HL-60/S4 treated with phorbol 12-myristate 13-acetate at 8.2 ng/mL for 4 days and 3 days (cell line): ENCODE measurements around the gene ARMH2.

Experiments
- in situ Hi-C: fragments of 300-500 bp; cut with MboI; formaldehyde crosslinking; loops from 2 replicates; pipeline ENCODE4 v1.15.0; 2022; ENCODE audit warnings: low sequenced_read_pairs

ARMH2 gene

DNA sequence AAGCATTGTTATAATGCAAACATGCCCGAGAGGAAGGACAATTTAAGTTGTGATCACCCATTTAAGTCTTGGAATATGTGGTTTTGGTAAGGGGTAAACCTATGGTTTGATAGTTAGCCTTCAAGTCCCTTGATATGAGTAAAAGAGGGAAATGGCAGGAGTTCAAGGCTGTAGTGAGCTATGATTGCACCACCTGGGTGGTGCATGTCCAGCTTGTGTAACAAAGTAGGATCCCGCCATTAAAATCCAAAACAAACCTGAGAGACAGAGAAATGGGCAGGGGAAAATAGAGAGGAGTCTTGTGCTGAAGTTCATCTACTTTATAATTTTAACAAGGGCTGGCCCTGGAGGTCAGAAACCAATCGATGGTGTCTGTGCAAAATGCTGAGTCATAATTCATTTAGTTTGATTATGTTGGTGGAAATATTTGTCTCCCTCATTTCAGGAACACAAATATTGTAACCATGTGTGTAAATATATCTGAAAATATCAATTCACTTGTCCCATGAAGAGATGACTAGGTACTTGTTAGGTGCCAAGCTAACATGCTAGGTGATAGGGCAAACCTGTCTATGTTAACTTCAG is 23.2 kb upstream of the ARMH2 start:
- in situ Hi-C loops: no loop called here

DNA sequence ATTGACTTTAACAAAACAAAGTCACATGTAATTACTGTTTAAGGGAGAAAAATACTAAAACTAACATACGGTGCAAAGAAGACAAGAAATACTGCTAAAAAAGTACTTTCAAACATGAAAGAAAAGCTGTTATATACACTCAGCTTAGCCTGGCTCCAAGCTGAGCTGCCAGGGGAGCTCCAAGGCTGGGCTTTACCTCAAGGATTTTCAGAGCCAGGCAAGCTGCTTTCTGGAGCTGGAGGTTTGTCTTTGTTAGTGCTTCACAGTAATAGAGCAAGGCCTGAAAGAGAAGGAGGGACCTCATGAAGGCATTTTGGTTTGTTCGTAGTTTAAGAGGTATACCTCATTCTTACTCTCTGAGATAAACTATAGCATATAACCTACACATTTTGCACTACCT is 19.6 kb upstream of the ARMH2 start:
- in situ Hi-C loops: no loop called here

DNA sequence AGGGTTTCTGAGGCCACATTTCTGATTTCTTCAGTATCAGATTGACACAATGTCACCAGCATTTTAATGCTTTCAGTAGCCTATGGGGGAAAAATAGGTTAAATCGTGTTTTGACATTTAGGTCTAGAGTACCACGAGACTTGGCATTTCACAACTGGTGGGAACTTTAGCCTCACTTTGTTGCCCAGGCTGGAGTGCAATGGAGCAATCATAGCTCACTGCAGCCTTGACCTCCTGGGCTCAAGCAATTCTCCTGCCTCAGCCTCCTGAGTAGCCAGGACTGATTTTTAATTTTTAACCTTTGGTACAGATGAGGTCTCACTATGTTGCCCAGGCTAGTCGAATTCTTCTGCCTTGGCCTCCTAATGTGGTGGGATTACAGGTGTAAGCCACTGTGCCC is 11.0 kb upstream of the ARMH2 start:
- in situ Hi-C loops: no loop called here

DNA sequence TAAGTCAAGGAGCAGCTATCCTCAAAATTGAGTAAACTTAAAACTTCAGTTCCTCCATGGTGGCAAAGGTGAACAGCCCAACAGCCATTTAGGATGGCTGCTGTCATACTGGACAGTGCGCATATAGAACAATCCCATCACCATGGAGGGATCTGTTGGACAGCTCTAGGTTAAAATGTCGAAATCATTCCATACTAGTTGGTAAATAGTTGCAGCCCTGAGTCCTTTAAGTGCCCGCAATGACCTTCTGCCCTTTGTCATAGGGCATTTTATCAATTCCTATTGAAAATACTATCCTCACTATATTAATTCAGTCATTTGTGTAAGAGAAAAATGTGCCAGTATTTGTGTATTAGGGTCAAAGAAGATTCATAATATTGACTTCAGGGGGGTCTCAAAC is 8.9 kb upstream of the ARMH2 start:
- in situ Hi-C loops: no loop called here

DNA sequence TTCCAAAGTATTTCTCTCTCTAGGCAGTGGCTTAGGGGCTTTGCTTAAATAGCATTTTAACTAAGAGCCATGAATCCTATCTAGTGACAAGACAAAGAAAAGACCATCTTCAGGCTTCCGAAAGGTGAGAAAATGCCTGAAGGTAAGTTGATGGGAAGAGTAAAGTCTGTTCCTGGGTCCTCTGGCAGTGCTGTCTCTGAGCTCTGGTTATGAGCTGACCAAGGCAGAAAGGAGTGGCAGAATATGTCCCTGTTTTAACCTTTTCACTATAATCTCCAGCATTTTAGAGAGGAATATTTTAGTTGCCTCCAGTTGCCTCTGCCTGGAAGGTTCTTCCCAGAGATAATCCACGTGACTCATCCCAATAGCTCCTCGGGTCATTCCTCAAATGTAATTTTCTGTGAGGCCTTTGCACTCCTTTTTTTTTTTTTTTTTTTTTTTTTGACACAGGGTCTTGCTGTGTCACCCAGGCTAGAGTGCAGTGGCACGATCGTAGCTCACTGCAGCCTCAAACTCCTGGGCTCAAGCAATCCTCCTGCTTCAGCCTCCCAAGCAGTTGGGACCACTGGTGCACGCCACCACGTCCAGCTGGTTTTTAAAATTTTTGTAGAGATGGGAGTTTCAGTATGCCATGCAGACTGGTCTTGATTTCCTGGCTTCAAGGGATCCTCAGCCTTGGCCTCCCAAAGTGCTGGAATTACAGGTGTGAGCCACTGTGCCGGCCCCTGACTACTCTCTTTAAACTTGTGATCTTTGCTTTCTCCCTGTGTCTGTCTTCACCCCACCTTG is 3.7 kb upstream of the ARMH2 start:
- in situ Hi-C loops: no loop called here

DNA sequence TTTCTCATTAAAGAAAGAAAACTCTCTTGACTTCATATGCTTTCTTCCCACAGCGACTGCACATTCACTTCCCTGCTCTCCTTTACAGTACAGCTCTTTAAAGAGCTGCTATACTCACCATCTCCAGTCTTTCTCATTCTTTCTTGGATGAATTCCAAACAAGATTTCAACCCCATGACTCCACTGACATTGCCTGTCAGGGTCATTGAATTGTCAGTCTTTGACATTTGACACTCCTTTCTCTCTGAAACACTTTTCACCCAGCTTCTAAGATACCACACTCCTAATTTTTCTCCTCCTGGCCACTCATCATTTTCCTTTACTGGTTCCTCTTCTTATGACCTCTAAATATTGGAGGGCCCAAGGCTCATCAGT is 811 bp upstream of the ARMH2 start:
- in situ Hi-C loops: no loop called here

DNA sequence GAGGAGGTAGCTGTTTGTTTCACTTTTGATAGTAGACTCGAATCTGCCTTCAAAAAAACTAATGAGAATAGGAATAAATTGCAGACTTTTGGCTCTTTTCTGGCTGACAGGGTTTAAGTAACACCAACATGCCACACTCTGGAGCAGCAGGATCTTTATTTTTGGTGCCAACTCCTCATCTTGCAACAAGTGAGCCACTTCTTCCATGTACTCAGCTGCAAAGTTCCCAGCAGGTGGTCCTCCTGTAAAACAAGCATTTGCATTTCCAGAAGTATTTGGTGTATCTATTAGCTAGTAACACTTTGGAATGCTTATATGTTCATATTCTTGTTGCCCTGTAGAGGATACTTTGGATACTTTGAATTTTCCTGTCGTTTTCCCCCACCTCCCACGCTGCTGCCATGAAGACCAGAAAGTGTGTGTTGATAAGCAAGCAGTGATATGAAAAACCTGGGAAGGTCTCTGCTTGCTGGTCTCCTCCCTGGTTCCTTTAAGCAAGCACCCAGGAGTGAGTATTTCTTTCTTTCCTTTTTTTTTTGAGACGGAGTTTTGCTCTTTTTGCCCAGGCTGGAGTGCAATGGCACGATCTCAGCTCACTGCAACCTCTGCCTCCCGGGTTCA is 1.0 kb downstream of the ARMH2 start:
- in situ Hi-C loops: no loop called here

DNA sequence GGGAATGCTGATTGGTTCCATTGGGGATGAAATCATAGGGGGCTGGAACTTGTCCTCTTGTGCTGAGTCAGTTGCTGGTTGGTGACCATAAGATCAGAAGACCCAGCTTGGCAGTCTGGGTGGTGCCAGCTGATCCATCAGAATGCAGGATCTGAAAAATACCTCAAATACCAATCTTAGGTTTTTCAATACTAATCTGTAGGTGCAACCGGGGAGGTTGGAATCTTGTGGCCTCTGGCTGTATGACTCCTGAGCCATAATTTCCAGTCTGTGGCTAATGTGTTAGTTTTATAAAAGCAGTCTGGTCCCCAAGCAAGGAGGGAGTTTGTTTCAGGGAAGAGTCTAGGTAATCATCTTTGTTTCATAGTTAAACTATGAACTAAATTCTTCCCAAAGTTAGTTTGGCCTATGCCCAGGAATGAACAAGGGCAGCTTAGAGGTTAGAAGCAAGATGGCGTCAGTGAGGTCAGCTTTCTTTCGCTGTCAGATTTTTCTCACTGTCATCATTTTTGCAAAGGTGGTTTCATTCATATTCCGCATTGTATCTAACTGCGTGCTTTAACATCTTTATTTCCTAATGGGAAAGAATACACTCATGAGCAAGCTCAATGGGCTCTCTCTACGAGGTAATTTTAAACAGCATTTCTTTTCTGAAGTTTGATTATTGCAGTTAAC is 2.0 kb downstream of the ARMH2 start:
- in situ Hi-C loops: no loop called here

DNA sequence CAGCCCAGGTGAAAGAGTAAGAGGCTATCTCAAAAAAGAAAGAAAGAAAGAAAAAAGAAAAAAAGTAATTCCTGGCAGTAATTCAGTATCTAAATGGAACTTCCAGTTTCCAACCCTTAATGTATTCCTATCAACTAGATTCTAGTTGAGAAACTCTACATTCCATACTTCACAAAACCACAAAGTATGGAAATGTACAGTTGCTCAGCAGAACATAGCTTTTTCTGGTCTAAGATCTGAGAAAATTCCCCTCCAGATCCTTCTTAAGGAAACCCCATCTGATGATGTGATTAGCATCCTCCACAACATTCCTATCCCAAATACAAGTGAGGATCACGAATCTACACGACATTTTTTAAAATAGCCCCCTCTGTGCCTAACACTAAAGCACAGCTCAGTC is 3.6 kb downstream of the ARMH2 start:
- in situ Hi-C loops: no loop called here

DNA sequence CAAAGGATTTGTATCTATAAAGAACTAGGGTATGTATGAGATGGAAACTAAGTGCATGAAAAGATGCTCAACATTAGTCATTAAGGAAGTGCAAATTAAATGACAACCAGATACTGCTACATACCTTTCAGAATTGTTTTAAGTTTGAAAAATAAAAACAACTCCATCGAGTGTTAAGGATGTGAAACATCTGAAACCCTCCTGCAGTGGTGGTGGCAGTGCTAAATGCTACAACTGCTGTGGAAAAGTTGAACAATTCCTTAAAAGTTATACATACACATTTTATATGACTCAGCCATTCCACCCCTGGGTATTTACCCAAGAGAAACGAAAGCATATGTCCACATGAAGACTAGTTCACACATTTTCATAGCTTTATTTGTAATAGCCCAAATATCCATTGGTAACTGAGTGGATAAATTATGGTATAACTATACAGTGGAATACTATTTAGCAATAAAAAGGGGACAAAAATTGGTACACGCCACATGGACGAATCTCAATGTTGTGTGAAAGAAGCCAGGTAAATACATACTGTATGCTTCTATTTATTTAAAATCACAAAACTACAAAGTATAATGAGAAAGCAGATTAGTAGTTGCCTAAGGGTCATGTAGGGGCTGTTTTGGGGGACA is 10.6 kb downstream of the ARMH2 start:
- in situ Hi-C loops: no loop called here

DNA sequence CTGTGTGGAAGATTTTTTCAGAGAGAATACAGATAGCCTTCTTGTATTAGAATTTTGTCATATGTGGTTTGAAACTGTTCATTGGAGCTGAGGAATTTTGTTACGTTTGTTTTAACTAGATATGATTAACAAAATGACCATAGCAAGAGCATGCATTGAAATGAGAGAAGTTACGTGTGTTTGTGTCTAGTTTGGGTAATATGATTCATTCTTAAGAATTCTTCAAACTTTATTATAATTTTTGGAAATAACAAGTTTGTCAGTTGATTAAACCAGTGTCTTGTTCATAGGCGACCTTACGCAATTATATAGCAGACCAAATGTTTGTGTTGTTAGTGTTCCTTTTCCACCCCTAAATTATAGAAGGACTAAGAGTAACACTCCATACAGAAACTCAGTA is 18.5 kb downstream of the ARMH2 start:
- in situ Hi-C loops: no loop called here

DNA sequence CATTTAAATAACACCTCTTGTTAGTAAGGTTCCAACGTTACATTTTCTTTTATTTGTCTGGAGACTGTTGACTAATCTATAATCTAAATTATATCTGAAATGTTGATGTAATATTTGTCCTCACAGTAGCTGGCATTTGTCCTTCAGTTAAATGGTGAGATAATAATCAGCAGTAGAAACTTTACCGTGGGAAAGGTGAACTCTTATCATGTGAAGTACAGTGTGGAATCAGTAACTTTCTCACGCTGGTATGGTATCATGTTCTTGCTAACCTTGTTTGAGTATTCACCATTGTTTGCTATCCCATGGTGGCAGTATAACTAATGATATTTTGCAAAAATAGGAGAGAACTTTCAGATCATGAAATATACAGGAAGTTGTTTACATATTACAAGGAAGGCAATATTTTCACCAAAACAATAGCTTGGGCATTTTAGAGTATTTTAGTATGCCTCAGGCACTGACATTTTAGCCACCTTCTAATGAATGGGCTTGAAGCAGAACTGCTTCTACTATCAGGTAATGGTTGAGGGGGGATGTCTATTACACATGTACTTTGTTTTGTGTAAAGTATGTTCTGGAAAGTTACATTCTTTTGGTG is 19.2 kb downstream of the ARMH2 start:
- in situ Hi-C loops: no loop called here

DNA sequence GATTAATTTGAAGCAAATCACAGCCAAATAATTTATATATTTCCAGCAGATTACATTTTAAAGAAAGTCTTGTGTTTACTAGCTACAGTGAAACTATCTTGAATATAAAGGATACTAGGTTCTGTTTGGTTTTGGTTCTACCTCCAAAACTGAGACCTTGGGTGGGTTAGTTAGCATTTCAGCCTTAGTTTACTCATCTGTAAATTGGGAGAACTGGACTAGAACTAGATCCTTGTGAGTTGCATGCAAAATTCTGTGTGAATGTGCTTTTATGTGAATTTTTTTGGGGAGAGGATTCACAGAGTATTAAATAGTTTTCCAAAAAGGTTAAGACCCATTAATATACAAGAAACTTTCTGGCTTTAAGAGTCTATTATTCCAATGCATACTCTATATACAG is 19.8 kb downstream of the ARMH2 start:
- in situ Hi-C loops: no loop called here

DNA sequence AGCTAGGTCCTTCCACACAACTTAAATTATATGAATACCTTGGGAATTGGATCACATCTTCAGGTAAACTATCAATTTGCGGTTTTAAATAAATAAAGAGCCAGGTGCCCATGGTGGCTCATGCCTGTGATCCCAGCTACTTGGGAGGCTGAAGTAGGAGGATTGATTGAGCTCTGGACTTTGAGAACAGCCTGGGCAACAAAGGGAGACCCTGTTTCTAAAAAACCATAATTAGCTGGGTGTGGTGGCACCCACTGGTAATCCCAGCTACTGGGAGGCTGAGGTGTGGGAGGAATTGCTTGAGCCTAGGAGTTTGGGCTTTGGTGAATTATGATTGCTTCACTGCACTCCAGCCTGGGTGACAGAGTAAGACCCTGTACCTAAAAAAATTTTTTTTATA is 20.6 kb downstream of the ARMH2 start:
- in situ Hi-C loops: no loop called here

DNA sequence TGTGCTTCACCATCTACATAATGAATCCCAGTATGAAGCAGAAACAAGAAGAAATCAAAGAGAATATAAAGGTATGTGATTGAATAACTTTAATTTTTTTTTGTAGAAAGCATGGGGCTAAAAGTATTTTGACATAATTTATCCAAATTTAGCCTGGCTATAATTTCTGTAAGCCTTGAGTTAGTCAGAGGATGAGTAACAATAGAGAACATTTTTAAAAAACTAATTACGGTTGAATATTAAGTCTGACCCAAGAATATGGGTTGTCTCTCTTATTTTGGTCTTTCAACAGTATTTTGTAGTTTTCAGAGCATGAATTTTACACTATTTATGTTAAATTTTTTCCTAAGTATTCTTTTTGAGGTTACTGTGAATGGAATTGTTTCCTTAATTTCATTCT is 21.5 kb downstream of the ARMH2 start:
- in situ Hi-C loops: no loop called here

DNA sequence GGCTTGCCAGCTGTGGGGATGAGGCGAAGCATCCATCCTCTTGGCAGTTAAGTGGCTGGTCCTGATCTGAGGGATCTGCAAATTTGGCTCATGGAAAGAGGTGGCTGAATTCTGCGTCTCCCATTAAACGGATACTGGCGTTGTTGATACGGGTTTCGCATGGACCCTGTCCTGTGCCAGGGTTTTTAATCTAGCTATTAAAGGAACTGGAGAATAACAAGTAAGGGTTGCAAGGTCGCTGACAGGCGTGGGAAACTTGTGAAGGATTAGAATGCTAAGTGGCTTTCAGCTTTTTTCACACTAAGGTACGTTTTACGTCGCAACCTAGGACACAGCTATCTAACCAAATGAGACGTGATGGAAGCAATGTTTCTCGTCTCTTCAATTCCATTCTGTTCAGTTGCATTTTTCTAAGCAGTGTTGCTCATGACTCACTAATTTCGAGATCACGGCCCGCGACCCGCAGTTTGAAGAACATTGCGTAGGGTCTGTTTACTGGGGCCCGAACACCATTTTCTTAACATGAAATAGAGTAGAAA is 23.1 kb downstream of the ARMH2 start:
- in situ Hi-C loops: no loop called here

DNA sequence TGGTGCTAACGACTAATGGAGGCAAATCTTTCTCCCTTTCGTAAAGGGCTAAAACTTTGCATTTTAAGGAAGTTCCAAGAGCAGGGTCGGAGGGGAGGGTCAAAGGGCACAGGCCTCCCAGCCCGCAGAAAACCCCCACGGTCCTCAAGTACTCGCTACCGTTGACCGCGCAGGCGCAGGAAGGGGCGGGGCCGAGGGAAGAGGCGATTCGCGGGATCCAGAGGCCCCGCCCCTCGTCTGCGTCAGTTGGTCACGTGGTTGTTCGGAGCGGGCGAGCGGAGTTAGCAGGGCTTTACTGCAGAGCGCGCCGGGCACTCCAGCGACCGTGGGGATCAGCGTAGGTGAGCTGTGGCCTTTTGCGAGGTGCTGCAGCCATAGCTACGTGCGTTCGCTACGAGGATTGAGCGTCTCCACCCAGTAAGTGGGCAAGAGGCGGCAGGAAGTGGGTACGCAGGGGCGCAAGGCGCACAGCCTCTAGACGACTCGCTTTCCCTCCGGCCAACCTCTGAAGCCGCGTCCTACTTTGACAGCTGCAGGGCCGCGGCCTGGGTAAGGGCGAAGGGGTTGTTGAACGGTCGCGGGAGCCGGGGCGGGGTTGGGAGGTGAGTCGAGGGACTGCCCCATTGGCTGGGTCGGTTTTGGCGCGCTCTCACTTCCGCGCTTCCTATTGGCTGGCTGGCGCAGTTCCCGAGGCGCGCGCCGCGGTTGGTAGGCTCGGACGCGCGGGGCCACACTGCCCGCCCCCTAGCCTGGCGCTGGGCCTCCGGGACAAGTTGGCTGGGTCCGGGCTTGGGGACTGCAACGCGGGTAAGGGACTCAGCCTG is 23.8 kb downstream of the ARMH2 start, which contains the start of gene GMNN:
Gene GMNN, plus strand, starts transcription at position 242 of the 824 bp plus-strand sequence. CDS start 2,310 bp downstream, outside the sequence.
- in situ Hi-C loops: no loop called here

DNA sequence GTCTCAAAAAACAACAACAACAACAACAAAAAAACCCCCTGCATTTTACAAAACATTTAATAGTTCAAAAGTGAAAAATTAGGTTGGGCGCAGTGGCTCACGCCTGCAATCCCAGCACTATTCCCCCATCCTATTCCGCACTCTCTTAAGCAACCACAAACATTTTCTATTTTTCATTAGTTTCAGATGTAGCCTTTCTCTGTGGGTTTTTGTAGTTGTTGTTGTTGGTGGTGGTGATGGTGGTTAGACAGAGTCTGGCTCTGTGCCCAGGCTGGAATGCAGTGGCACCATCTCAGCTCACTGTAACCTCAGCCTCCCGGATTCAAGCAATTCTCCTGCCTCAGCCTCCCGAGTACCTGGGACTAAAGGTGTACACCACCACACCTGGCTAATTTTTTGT is 30.4 kb downstream of the ARMH2 start:
- in situ Hi-C loops: no loop called here

DNA sequence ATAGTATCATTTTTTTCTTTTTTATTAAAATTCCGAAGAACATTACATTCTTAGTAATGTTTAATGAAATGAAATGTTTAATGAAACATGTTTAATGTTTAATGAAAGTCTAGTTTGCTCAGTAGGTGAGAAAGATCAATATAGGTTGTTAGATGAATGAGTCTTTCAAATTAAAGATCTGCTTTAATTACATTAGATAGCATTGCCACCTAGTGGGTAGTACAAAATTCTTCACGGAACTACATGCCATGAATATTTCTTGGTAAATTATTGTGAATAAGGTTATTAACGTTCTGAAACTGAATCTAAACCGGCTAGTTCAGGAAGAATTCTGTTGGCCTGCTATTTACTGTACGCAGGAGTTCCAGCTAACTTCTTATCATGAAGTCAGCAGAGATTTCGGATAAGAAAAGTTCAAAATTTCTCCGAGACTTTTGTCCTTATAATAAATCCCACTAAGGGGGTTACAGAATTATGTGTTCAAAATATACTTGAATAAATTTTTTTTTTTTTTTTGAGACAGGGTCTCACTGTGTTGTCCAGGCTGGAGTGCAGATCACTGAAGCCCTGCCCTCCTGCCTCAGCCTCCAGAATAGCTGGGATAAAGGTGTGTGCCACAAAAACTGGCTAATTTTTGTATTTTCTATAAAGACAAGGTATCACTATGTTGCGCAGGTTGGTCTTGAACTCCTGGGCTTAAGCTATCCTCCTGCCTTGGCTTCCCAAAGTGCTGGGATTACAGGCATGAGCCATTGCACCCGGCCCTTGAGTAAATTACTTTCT is 31.8 kb downstream of the ARMH2 start:
- in situ Hi-C loops: no loop called here
